Mesenchymal stem cell (in vitro differentiated cells and primary cell): Measurements from ENCODE around the gene LMF1.

Experiments used
- DNase-seq: peaks from one replicate; pipeline ENCODE4 v3.0.0-alpha.2; 2013
- H2AFZ ChIP-seq: one replicate; pipeline ENCODE4 v1.6.1; 2013; ENCODE audit warnings: low read depth, mild to moderate bottlenecking, control low read depth, inconsistent platforms, low read length, moderate library complexity
- H2AK5ac ChIP-seq: 2 replicates; pipeline ENCODE4 v1.6.1; 2013; ENCODE audit warnings: low read length, moderate library complexity, mild to moderate bottlenecking, inconsistent platforms; ENCODE audit not compliant: severe bottlenecking
- H2BK120ac ChIP-seq: one replicate; pipeline ENCODE4 v1.6.1; 2013; ENCODE audit warnings: low read depth, mild to moderate bottlenecking, inconsistent platforms, low read length, moderate library complexity
- H2BK12ac ChIP-seq, 2 experiments: one replicate each; pipeline ENCODE4 v1.6.1; 2013; ENCODE audit warnings: inconsistent platforms in 2 of 2, low read length in 2 of 2, mild to moderate bottlenecking in 2 of 2, moderate library complexity in 2 of 2, control low read depth in 1 of 2
- H2BK15ac ChIP-seq: one replicate; pipeline ENCODE4 v1.6.1; 2013; ENCODE audit warnings: mild to moderate bottlenecking, low read depth, inconsistent platforms; ENCODE audit not compliant: poor library complexity, severe bottlenecking
- H2BK5ac ChIP-seq: 2 replicates; pipeline ENCODE4 v1.6.1; 2013; ENCODE audit warnings: low read depth, mild to moderate bottlenecking, low read length, control low read depth, inconsistent platforms; ENCODE audit not compliant: poor library complexity, severe bottlenecking
- H3K14ac ChIP-seq, 2 experiments: one replicate each; pipeline ENCODE4 v1.6.1; 2013; ENCODE audit warnings: inconsistent platforms in 2 of 2, low read length in 2 of 2, control low read depth in 1 of 2, mild to moderate bottlenecking in 1 of 2, moderate library complexity in 1 of 2
- H3K18ac ChIP-seq, 2 experiments: one replicate each; pipeline ENCODE4 v1.6.1; 2013; ENCODE audit warnings: inconsistent platforms in 2 of 2, low read length in 2 of 2, control low read depth in 1 of 2, low read depth in 1 of 2, mild to moderate bottlenecking in 1 of 2
- H3K23ac ChIP-seq, 2 experiments: one replicate each; pipeline ENCODE4 v1.6.1; 2013; ENCODE audit warnings: inconsistent platforms in 2 of 2, low read length in 2 of 2, mild to moderate bottlenecking in 2 of 2, moderate library complexity in 2 of 2, control low read depth in 1 of 2
- H3K27ac ChIP-seq: 2 replicates; pipeline ENCODE4 v1.5.1; 2013; ENCODE audit warnings: mild to moderate bottlenecking, moderate library complexity, low read length, control low read depth, inconsistent platforms; ENCODE audit not compliant: poor library complexity, severe bottlenecking
- H3K27me3 ChIP-seq, 2 experiments: 2 replicates each; pipeline versions ENCODE4 v1.6.1 to v1.7.0; 2013; ENCODE audit warnings: low read length in 2 of 2, mild to moderate bottlenecking in 2 of 2, moderate library complexity in 2 of 2, control low read depth in 1 of 2, inconsistent platforms in 1 of 2; ENCODE audit not compliant: control insufficient read depth in 1 of 2, insufficient read depth in 1 of 2
- H3K36me3 ChIP-seq, 2 experiments: 2 replicates each; pipeline versions ENCODE4 v1.6.1 to v1.7.0; 2013; ENCODE audit warnings: low read length in 2 of 2, control low read depth in 1 of 2, inconsistent platforms in 1 of 2, low read depth in 1 of 2, mild to moderate bottlenecking in 1 of 2; ENCODE audit not compliant: insufficient read depth in 2 of 2, control insufficient read depth in 1 of 2
- H3K4ac ChIP-seq, 2 experiments: one replicate each; pipeline ENCODE4 v1.6.1; 2013; ENCODE audit warnings: inconsistent platforms in 2 of 2, low read length in 2 of 2, mild to moderate bottlenecking in 2 of 2, moderate library complexity in 2 of 2, control low read depth in 1 of 2, low read depth in 1 of 2
- H3K4me1 ChIP-seq: 2 replicates; pipeline ENCODE4 v1.6.1; 2013; ENCODE audit warnings: low read depth, low read length, control low read depth; ENCODE audit not compliant: control insufficient read depth, insufficient read depth
- H3K4me2 ChIP-seq: 2 replicates; pipeline ENCODE4 v1.6.1; 2013; ENCODE audit warnings: low read length, mild to moderate bottlenecking, inconsistent platforms; ENCODE audit not compliant: poor library complexity, severe bottlenecking
- H3K4me3 ChIP-seq, 2 experiments: 2 replicates each; pipeline versions ENCODE4 v1.5.1 to v1.7.0; 2013; ENCODE audit warnings: low read length in 2 of 2, mild to moderate bottlenecking in 2 of 2, control low read depth in 1 of 2, low read depth in 1 of 2; ENCODE audit not compliant: insufficient read depth in 1 of 2
- H3K79me1 ChIP-seq: replicated peaks from 2 replicates; pipeline ENCODE4 v1.6.1; 2013; ENCODE audit warnings: mild to moderate bottlenecking, control low read depth, low read length, inconsistent platforms; ENCODE audit not compliant: poor library complexity, severe bottlenecking
- H3K9ac ChIP-seq: 2 replicates; pipeline ENCODE4 v1.7.0; 2013; ENCODE audit warnings: mild to moderate bottlenecking, low read length, moderate library complexity
- H3K9me3 ChIP-seq: 2 replicates; pipeline ENCODE4 v1.7.0; 2013; ENCODE audit warnings: mild to moderate bottlenecking, low read length; ENCODE audit not compliant: control insufficient read depth
- H4K8ac ChIP-seq: one replicate; pipeline ENCODE4 v1.6.1; 2013; ENCODE audit warnings: inconsistent platforms, mild to moderate bottlenecking, low read length, moderate library complexity
- H4K91ac ChIP-seq: one replicate; pipeline ENCODE4 v1.6.1; 2013; ENCODE audit warnings: mild to moderate bottlenecking, low read length, inconsistent platforms
- WGBS: methylation state at CpG from one replicate; pipeline ENCODE4 v1.1.7; 2013; ENCODE audit warnings: mixed read lengths; 5-methylcytosine and 5-hydroxymethylcytosine counted together

The LMF1 gene

GRCh38 chr16:906296-906695 is 64.5 kb downstream of the LMF1 start:
- Histone ChIP-seq H3K36me3 (peaks cover 11 to 25% of the 10 kb centered on the region in 2 experiments), H3K4ac (no peak overlapping the region), H3K9me3 (no peaks in the 10 kb centered on the region)

GRCh38 chr16:901715-902601 is 68.8 kb downstream of the LMF1 start:
- no peak overlapping the region for H3K23ac ChIP-seq
- no peak overlapping the region for H4K8ac ChIP-seq
- H3K4me2 ChIP-seq, result no peak overlapping the region
- 77% methylated on average over 32 of the region's 32 CpGs for WGBS
- H2BK5ac ChIP-seq, result no peak overlapping the region
- H3K14ac ChIP-seq, result no peak overlapping the region
- H3K27ac ChIP-seq, result no peak overlapping the region
- no peak overlapping the region for H3K18ac ChIP-seq
- no peak overlapping the region for H4K91ac ChIP-seq
- no peak overlapping the region for H2BK120ac ChIP-seq
- H3K9me3 ChIP-seq, result no peaks in the 10 kb centered on the region
- no peak overlapping the region for H2AFZ ChIP-seq
- no peak for DNase-seq
- H3K9ac ChIP-seq, result no peak overlapping the region
- no peak overlapping the region for H3K4ac ChIP-seq
- no peak overlapping the region for H2AK5ac ChIP-seq
- H3K36me3 ChIP-seq, result peaks cover 0 to 5% of the 10 kb centered on the region in 2 experiments
- no peak overlapping the region for H2BK15ac ChIP-seq
- no peak overlapping the region for H3K4me3 ChIP-seq
- no peaks in the 10 kb centered on the region for H3K79me1 ChIP-seq
- H3K27me3 ChIP-seq, result no peaks in the 10 kb centered on the region
- no peak overlapping the region for H2BK12ac ChIP-seq
- no peaks in the 10 kb centered on the region for H3K4me1 ChIP-seq

More at GRCh38 chr16:906296-906695, 64.5 kb downstream of the LMF1 start:
- WGBS, result 81% methylated on average over 12 of the region's 12 CpGs
- H3K27ac ChIP-seq, result no peak overlapping the region
- no peak for DNase-seq
- no peak overlapping the region for H3K14ac ChIP-seq
- H2BK5ac ChIP-seq, result no peak overlapping the region
- no peak overlapping the region for H3K18ac ChIP-seq
- H3K79me1 ChIP-seq, result no peaks in the 10 kb centered on the region
- H2AFZ ChIP-seq, result no peak overlapping the region
- H2BK12ac ChIP-seq, result no peak overlapping the region
- no peak overlapping the region for H3K4me2 ChIP-seq
- H3K4me3 ChIP-seq, result no peak overlapping the region
- no peaks in the 10 kb centered on the region for H3K4me1 ChIP-seq
- H2BK15ac ChIP-seq, result no peak overlapping the region
- no peak overlapping the region for H3K23ac ChIP-seq
- H2BK120ac ChIP-seq, result no peak overlapping the region
- no peak overlapping the region for H3K9ac ChIP-seq
- H4K91ac ChIP-seq, result no peak overlapping the region
- no peak overlapping the region for H4K8ac ChIP-seq
- no peak overlapping the region for H2AK5ac ChIP-seq
- H3K27me3 ChIP-seq, result no peaks in the 10 kb centered on the region

GRCh38 chr16:901149-901548 is 69.6 kb downstream of the LMF1 start:
- Histone ChIP-seq H3K4me3 (no peak overlapping the region), H3K9me3 (no peaks in the 10 kb centered on the region), H3K4me1 (no peaks in the 10 kb centered on the region), H2AFZ (no peak overlapping the region), H4K91ac (no peak overlapping the region), H3K27me3 (no peaks in the 10 kb centered on the region), H3K14ac (no peak overlapping the region), H3K27ac (no peak overlapping the region), H3K18ac (no peak overlapping the region), H3K36me3 (no peaks in the 10 kb centered on the region), H3K9ac (no peak overlapping the region), H3K4me2 (no peak overlapping the region), H3K4ac (no peak overlapping the region), H2BK120ac (no peak overlapping the region), H2AK5ac (no peak overlapping the region), H2BK12ac (no peak overlapping the region), H3K79me1 (no peaks in the 10 kb centered on the region), H4K8ac (no peak overlapping the region), H2BK15ac (no peak overlapping the region), H2BK5ac (no peak overlapping the region), H3K23ac (no peak overlapping the region)
- 83% methylated on average over 11 of the region's 11 CpGs for WGBS
- no peak for DNase-seq

GRCh38 chr16:900211-900610 is 70.6 kb downstream of the LMF1 start:
- H2AFZ ChIP-seq, result no peak overlapping the region
- H2BK120ac ChIP-seq, result no peak overlapping the region
- H4K91ac ChIP-seq, result no peak overlapping the region
- no peak overlapping the region for H3K4ac ChIP-seq
- DNase-seq, result no peak
- H3K4me3 ChIP-seq, result no peak overlapping the region
- no peak overlapping the region for H2AK5ac ChIP-seq
- WGBS, result 96% methylated on average over 4 of the region's 7 CpGs
- H3K27me3 ChIP-seq, result no peaks in the 10 kb centered on the region
- H3K9me3 ChIP-seq, result no peaks in the 10 kb centered on the region
- H2BK5ac ChIP-seq, result no peak overlapping the region
- no peak overlapping the region for H3K14ac ChIP-seq
- no peaks in the 10 kb centered on the region for H3K4me1 ChIP-seq
- H3K23ac ChIP-seq, result no peak overlapping the region
- H3K36me3 ChIP-seq, result no peaks in the 10 kb centered on the region
- H3K27ac ChIP-seq, result no peak overlapping the region
- H3K18ac ChIP-seq, result no peak overlapping the region
- H3K9ac ChIP-seq, result no peak overlapping the region
- no peak overlapping the region for H4K8ac ChIP-seq
- no peak overlapping the region for H2BK15ac ChIP-seq
- no peak overlapping the region for H2BK12ac ChIP-seq
- H3K79me1 ChIP-seq, result no peaks in the 10 kb centered on the region
- H3K4me2 ChIP-seq, result no peak overlapping the region
